Urinary bladder (tissue), 4 donors: ENCODE results near the gene MRPL16. TPM values are rescaled to one million over a fixed set of nuclear protein-coding genes. Genes with fewer than 3 reads are reported as not detected.
"Not testable (repeated sequence)": the region's sequence is repeated elsewhere in the genome, so short reads cannot be mapped to it uniquely, and the experiment has no call there.

Source experiments
- DNase-seq: peaks from one replicate; pipeline ENCODE4 v3.0.0-alpha.2; 2015; ENCODE audit errors: extremely low spot score
- H3K27ac ChIP-seq: one replicate; pipeline ENCODE4 v1.5.1; 2013; ENCODE audit warnings: low read depth, mild to moderate bottlenecking, moderate library complexity
- H3K36me3 ChIP-seq: one replicate; pipeline ENCODE4 v1.6.1; 2013; ENCODE audit warnings: mild to moderate bottlenecking, moderate library complexity; ENCODE audit not compliant: insufficient read depth
- H3K4me1 ChIP-seq: one replicate; pipeline ENCODE4 v1.6.1; 2013; ENCODE audit warnings: mild to moderate bottlenecking, moderate library complexity; ENCODE audit not compliant: insufficient read depth
- H3K4me3 ChIP-seq: one replicate; pipeline ENCODE4 v1.5.1; 2013; ENCODE audit warnings: low read depth, low read length
- WGBS: extraction: QIAGEN DNeasy Blood & Tissue Kit; methylation state at CpG from one replicate; pipeline ENCODE4 v1.1.7; 2013; 5-methylcytosine and 5-hydroxymethylcytosine counted together
- polyA plus RNA-seq: library from polyadenylated mRNA; stranded (reverse); fragments of 200-250 nt; gene quantifications from one replicate; pipeline ENCODE4 v1.2.3, GENCODE V29; 2013
- total RNA-seq: library from RNA; depleted of rRNA; stranded (reverse); fragments of >200 nt; gene quantifications from one replicate; pipeline ENCODE4 v1.2.3, GENCODE V29; 2014
- donor health status: healthy with polysubstance abuse.
- donor health status: healthy.

MRPL16 gene
- total and polyA plus RNA-seq, 2 donors, result 24.0 to 49.9 TPM

GRCh38 chr11:59833602-59834001 is 23.0 kb upstream of the MRPL16 start:
- 85% methylated on average over 2 of the region's 2 CpGs for WGBS
- DNase-seq, result no peak
- Histone ChIP-seq H3K4me3 (no peak overlapping the region), H3K4me1 (no peaks in the 10 kb centered on the region), H3K27ac (no peak overlapping the region), H3K36me3 (no peaks in the 10 kb centered on the region)

- H3K36me3 ChIP-seq, result no peaks in the 10 kb centered on the region
- WGBS, result 74% methylated on average over 3 of the region's 3 CpGs
- DNase-seq, result no peak
- no peaks in the 10 kb centered on the region for H3K4me1 ChIP-seq
- no peak overlapping the region for H3K4me3 ChIP-seq
- no peak overlapping the region for H3K27ac ChIP-seq
These were observed 18.8 kb upstream of the MRPL16 start for GRCh38 chr11:59829358-59829757.

GRCh38 chr11:59822989-59823566 is 12.5 kb upstream of the MRPL16 start:
- DNase-seq, result no peak
- H3K4me1 ChIP-seq, result no peaks in the 10 kb centered on the region
- H3K36me3 ChIP-seq, result no peaks in the 10 kb centered on the region
- no peak overlapping the region for H3K4me3 ChIP-seq
- 5% methylated on average over 9 of the region's 9 CpGs for WGBS
- no peak overlapping the region for H3K27ac ChIP-seq

GRCh38 chr11:59818572-59818971 is 8.0 kb upstream of the MRPL16 start:
- Histone ChIP-seq H3K27ac (no peak overlapping the region), H3K4me3 (no peak overlapping the region), H3K4me1 (no peaks in the 10 kb centered on the region), H3K36me3 (no peaks in the 10 kb centered on the region)
- 60% methylated on average over 4 of the region's 4 CpGs for WGBS
- no peak for DNase-seq

GRCh38 chr11:59816434-59816833 is 5.9 kb upstream of the MRPL16 start:
- not testable (repeated sequence) for DNase-seq, H3K4me3 ChIP-seq, H3K27ac ChIP-seq, H3K4me1 ChIP-seq, H3K36me3 ChIP-seq
- WGBS, result 79% methylated on average over 1 of the region's 1 CpG

- H3K27ac ChIP-seq, result no peak overlapping the region
- no peak for DNase-seq
- WGBS, result 75% methylated on average over 1 of the region's 1 CpG
These were observed 5.2 kb upstream of the MRPL16 start for GRCh38 chr11:59815754-59816153.

GRCh38 chr11:59814021-59814420 is 3.4 kb upstream of the MRPL16 start:
- no peak overlapping the region for H3K4me3 ChIP-seq
- no peak overlapping the region for H3K27ac ChIP-seq
- no peak for DNase-seq
- 55% methylated on average over 1 of the region's 1 CpG for WGBS
- no peaks in the 10 kb centered on the region for H3K4me1 ChIP-seq
- no peaks in the 10 kb centered on the region for H3K36me3 ChIP-seq

More at GRCh38 chr11:59815754-59816153, 5.2 kb upstream of the MRPL16 start:
- Histone ChIP-seq H3K4me3 (no peak overlapping the region), H3K36me3 (no peaks in the 10 kb centered on the region), H3K4me1 (no peaks in the 10 kb centered on the region)

GRCh38 chr11:59813364-59813763 is 2.8 kb upstream of the MRPL16 start:
- no peak overlapping the region for H3K4me3 ChIP-seq
- H3K4me1 ChIP-seq, result no peaks in the 10 kb centered on the region
- no peak for DNase-seq
- H3K27ac ChIP-seq, result no peak overlapping the region
- 87% methylated on average over 1 of the region's 1 CpG for WGBS
- no peaks in the 10 kb centered on the region for H3K36me3 ChIP-seq

- no peak for DNase-seq
- no peak overlapping the region for H3K4me3 ChIP-seq
- 90% methylated on average over 2 of the region's 2 CpGs for WGBS
- no peaks in the 10 kb centered on the region for H3K36me3 ChIP-seq
- H3K27ac ChIP-seq, result no peak overlapping the region
- H3K4me1 ChIP-seq, result no peaks in the 10 kb centered on the region
These were observed 1.6 kb upstream of the MRPL16 start for GRCh38 chr11:59812220-59812619.

- Histone ChIP-seq H3K27ac (peak overlapping the region; percentile 60), H3K36me3 (peaks cover 5% of the 10 kb centered on the region), H3K4me1 (no peaks in the 10 kb centered on the region), H3K4me3 (peak overlapping the region; percentile 87)
- DNase-seq, result no peak
- WGBS, result 12% methylated on average over 8 of the region's 8 CpGs
These were observed 307 bp upstream of the MRPL16 start for GRCh38 chr11:59810911-59811259.

GRCh38 chr11:59807047-59807610 is 3.4 kb downstream of the MRPL16 start:
- Histone ChIP-seq H3K27ac (no peak overlapping the region), H3K36me3 (peaks cover 5% of the 10 kb centered on the region), H3K4me1 (no peaks in the 10 kb centered on the region), H3K4me3 (no peak overlapping the region)
- WGBS, result 73% methylated on average over 1 of the region's 1 CpG
- no peak for DNase-seq

GRCh38 chr11:59804061-59804460 is 6.5 kb downstream of the MRPL16 start:
- no peak overlapping the region for H3K27ac ChIP-seq
- no peak overlapping the region for H3K4me3 ChIP-seq
- no peaks in the 10 kb centered on the region for H3K4me1 ChIP-seq
- no peak for DNase-seq
- H3K36me3 ChIP-seq, result peaks cover 5% of the 10 kb centered on the region
- 91% methylated on average over 2 of the region's 2 CpGs for WGBS

- H3K4me1 ChIP-seq, result no peaks in the 10 kb centered on the region
- 48% methylated on average over 4 of the region's 4 CpGs for WGBS
- peaks cover 5% of the 10 kb centered on the region for H3K36me3 ChIP-seq
- DNase-seq, result peak; percentile 21
- no peak overlapping the region for H3K4me3 ChIP-seq
- no peak overlapping the region for H3K27ac ChIP-seq
These were observed 7.9 kb downstream of the MRPL16 start for GRCh38 chr11:59802639-59803176.

GRCh38 chr11:59801981-59802638 is 8.5 kb downstream of the MRPL16 start:
- H3K36me3 ChIP-seq, result peaks cover 5% of the 10 kb centered on the region

More at GRCh38 chr11:59801981-59802638, 8.5 kb downstream of the MRPL16 start:
- H3K4me1 ChIP-seq, result no peaks in the 10 kb centered on the region
- WGBS, result 53% methylated on average over 5 of the region's 5 CpGs
- no peak for DNase-seq
- no peak overlapping the region for H3K27ac ChIP-seq
- no peak overlapping the region for H3K4me3 ChIP-seq
